BJ (cell line): Measurements from ENCODE around the gene ZBTB37. TPM values are rescaled to one million over a fixed set of nuclear protein-coding genes. Genes with fewer than 3 reads are reported as not detected.
A peak's percentile ranks its signal among the peaks of the same experiment; 100 is the strongest.

Experiments used
- CTCF ChIA-PET: fragments of 350-600 bp; formaldehyde crosslinking; extraction: SDS; loops from one replicate; lab custom pipeline; 2021; ENCODE audit warnings: antibody characterized with exemption, inconsistent platforms; lab: Yijun Ruan, JAX
- POLR2A ChIA-PET: fragments of 300-600 bp; sonication (Branson Sonifier 250); formaldehyde crosslinking; extraction: SDS; loops from one replicate; lab custom pipeline; 2021; ENCODE audit warnings: antibody characterized with exemption; lab: Charles Lee
- DNase-seq: peaks from one replicate; pipeline ENCODE4 v3.0.0-alpha.2; 2011; ENCODE audit warnings: low read depth
- H3K27me3 ChIP-seq: 2 replicates; pipeline ENCODE4 v1.6.0; 2011; ENCODE audit warnings: low read length; ENCODE audit not compliant: control insufficient read depth, insufficient read depth
- H3K36me3 ChIP-seq: 2 replicates; pipeline ENCODE4 v1.5.1; 2011; ENCODE audit warnings: low read length; ENCODE audit not compliant: control insufficient read depth, insufficient read depth
- H3K4me3 ChIP-seq: 2 replicates; pipeline ENCODE4 v1.5.1; 2011; ENCODE audit warnings: low read depth, mild to moderate bottlenecking, control low read depth, low read length
- polyA plus RNA-seq: library from polyadenylated mRNA; depleted of rRNA; stranded (reverse); fragments of >200 nt; gene quantifications from 2 replicates; pipeline ENCODE4 v1.2.3, GENCODE V29; 2011
- TF ChIP-seq, protein P1 (sequence below): IDR thresholded peaks from 2 replicates; pipeline ENCODE4 v1.5.1; 2011; ENCODE audit warnings: low read depth, mild to moderate bottlenecking, control low read depth, inconsistent platforms, low read length, moderate library complexity; ENCODE audit not compliant: insufficient read depth

The ZBTB37 gene
- polyA plus RNA-seq, 1 experiment = 1.8 TPM

DNA sequence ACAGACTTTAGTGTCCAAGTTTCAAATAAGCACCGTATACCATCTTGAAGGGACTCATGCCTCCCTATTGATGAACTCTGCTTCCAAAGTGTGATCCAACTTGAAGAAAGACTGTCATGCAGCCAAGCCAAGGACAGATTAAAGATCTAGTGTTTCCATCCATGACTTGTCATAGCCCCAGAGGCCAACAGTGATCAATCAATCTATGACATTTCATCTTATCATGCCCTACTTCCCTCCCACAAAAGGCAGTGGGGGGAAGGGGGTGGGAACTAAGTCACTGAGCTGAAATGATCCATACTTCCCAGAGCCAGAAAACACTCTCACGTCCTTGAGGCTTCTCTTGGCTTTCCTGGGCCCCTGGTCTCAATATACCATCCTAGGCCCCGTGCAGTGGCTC, 44.9 kb downstream of the ZBTB37 start:
- Histone ChIP-seq H3K36me3 (no peaks in the 10 kb centered on the region), H3K27me3 (no peaks in the 10 kb centered on the region), H3K4me3 (no peak overlapping the region)
- TF ChIP-seq, protein P1, sequence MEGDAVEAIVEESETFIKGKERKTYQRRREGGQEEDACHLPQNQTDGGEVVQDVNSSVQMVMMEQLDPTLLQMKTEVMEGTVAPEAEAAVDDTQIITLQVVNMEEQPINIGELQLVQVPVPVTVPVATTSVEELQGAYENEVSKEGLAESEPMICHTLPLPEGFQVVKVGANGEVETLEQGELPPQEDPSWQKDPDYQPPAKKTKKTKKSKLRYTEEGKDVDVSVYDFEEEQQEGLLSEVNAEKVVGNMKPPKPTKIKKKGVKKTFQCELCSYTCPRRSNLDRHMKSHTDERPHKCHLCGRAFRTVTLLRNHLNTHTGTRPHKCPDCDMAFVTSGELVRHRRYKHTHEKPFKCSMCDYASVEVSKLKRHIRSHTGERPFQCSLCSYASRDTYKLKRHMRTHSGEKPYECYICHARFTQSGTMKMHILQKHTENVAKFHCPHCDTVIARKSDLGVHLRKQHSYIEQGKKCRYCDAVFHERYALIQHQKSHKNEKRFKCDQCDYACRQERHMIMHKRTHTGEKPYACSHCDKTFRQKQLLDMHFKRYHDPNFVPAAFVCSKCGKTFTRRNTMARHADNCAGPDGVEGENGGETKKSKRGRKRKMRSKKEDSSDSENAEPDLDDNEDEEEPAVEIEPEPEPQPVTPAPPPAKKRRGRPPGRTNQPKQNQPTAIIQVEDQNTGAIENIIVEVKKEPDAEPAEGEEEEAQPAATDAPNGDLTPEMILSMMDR = no peak
- ChIA-PET CTCF (no interaction called here), POLR2A (no interaction called here)
- no peak for DNase-seq

DNA sequence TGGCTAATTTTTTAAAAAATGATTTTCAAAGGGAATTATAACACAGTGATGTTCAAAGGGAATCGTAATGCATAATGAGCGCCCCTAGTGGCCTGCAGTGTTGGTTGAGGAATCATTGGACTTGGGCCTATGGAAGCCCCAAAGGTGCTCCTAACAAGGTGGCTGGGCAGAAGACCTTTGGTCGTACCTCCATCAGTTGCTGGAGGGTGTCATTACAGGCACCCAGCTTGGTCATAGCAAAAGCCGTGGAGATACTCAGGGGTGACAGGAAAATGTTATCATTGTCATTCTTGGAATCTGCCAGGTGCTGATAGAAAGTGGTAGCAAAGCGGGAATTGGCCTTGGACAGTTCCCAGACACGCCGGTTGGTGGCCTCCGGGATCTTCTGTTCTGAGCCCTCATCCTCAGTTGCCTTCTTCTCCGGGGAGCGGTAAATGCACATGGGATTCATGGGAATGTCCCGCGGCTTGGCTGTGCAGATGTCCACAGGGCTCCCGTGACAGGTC, 46.2 kb downstream of the ZBTB37 start:
- ChIA-PET POLR2A (no interaction called here), CTCF (interaction anchor here (0.7 to 1.6 kb wide), 3 partner anchors 9 to 129 kb away, joined by 3 to 8 read pairs (median 4); no protein-coding TSS in a partner anchor)
- no peak overlapping the region for H3K4me3 ChIP-seq
- H3K36me3 ChIP-seq = no peaks in the 10 kb centered on the region
- H3K27me3 ChIP-seq = no peaks in the 10 kb centered on the region
- DNase-seq = no peak
- TF ChIP-seq, protein P1 = peak; percentile 47; the same call in 1 of the 2 replicates

DNA sequence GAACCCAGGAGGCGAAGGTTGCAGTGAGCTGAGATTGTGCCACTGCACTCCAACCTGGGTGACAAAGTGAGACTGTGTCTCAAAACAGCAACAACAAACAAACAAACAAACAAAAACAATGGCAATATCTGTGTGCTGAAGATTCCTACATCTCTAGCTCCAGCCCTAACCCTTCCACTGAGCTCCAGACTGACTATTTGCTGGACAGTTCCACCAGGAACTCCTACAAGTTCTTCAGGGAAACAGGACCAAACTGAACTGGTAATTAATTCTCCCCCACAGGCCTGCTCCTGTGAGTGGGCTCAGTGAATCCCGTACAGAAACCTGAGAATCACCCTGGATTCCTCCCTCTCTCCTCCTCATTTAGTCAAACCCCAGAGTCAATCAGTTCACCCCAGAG, 47.4 kb downstream of the ZBTB37 start:
- TF ChIP-seq, protein P1 = no peak
- no peaks in the 10 kb centered on the region for H3K36me3 ChIP-seq
- H3K27me3 ChIP-seq = no peaks in the 10 kb centered on the region
- ChIA-PET POLR2A (no interaction called here), CTCF (interaction anchor here (0.6 to 1.6 kb wide), 2 partner anchors 10 to 610 kb away, joined by 3 read pairs; no protein-coding TSS in a partner anchor)
- no peak for DNase-seq
- H3K4me3 ChIP-seq = no peak overlapping the region

DNA sequence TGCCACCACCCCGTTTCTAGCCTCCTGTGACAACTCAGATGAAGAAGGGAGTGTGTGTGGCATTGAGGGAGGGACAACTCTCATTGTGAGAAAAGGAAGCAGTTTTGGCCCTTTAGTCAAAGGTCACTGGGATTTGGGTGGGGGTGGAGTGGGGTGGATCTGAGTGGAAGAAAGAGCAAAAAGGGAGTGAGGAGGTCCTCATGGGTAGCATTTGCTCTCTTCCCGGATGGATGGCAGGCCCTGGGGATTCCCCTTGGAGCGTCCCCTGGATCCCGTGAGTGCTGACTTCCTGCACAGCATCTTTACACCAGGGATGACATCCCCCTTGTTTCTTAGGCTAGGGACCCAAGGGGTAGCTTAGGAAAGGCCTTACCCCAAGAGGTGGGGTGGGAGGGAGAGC, 48.5 kb downstream of the ZBTB37 start:
- ChIA-PET CTCF (no interaction called here), POLR2A (no interaction called here)
- H3K27me3 ChIP-seq = no peaks in the 10 kb centered on the region
- TF ChIP-seq, protein P1 = no peak
- H3K36me3 ChIP-seq = no peaks in the 10 kb centered on the region
- DNase-seq = no peak
- H3K4me3 ChIP-seq = no peak overlapping the region

DNA sequence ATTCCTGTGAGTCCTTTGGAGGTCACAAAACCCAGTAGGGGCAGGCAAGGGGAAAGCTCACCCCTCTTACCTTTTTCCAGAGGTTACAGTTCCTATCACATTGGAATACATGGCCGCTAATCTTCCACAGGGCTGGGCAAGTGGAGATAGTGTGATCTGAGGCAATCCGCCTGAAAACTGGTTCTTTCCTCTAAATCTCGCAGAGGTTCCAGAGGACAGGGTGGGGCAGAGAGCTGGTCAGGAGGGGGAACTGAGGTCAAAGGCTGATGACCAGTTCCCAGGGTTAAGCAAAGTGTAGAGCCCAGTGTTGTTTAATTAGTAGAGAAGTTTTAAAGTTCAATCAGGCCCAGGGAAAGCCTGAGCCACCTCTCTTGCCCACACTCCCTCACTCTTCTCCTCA, 49.0 kb downstream of the ZBTB37 start, which contains the start of gene SERPINC1:
Gene SERPINC1 (minus strand): TSS at position 179 of the 400 bp plus-strand sequence. CDS start 68 bp downstream, at position 111.
- Histone ChIP-seq H3K27me3 (no peaks in the 10 kb centered on the region), H3K36me3 (no peaks in the 10 kb centered on the region), H3K4me3 (no peak within 1 kb of the TSS)
- TF ChIP-seq, protein P1 = no peak
- no peak for DNase-seq
- ChIA-PET CTCF (no interaction called here), POLR2A (no interaction called here)
